ENCODE data around the gene MBNL2.

MBNL2 gene

GRCh38 chr13:97332742-97333141, 110.6 kb downstream of the MBNL2 start:
- H3K4me1 ChIP-seq (ENCODE audit: control extremely low read depth in 1 of 4, control insufficient read depth in 4 of 4, insufficient read depth in 4 of 4, low read length in 3 of 4), result no peaks in the 10 kb centered on the region
- no peaks in the 10 kb centered on the region for H3K27me3 ChIP-seq (replicated peaks in 2 of 5; ENCODE audit: control insufficient read depth in 4 of 5, insufficient read depth in 5 of 5, low read length in 4 of 5)
- no peak overlapping the region for H3K27ac ChIP-seq (ENCODE audit: insufficient read depth in 1 of 2, low read depth in 1 of 2, low read length in 2 of 2, poor library complexity in 1 of 2, severe bottlenecking in 2 of 2)
- H3K36me3 ChIP-seq (ENCODE audit: control insufficient read depth in 4 of 4, insufficient read depth in 4 of 4, low read length in 3 of 4), result peaks cover 2 to 19% (median 7%) of the 10 kb centered on the region in 4 experiments
- no peak overlapping the region for H3K4me3 ChIP-seq (ENCODE audit: control insufficient read depth in 1 of 7, extremely low read depth in 1 of 7, insufficient read depth in 4 of 7, low read depth in 2 of 7, low read length in 6 of 7)
- no peaks in the 10 kb centered on the region for H3K9me3 ChIP-seq (ENCODE audit: control extremely low read depth in 1 of 5, control insufficient read depth in 4 of 5, insufficient read depth in 2 of 5, low read depth in 1 of 5, low read length in 4 of 5)
- DNase-seq, result no peak
- POLR2A ChIA-PET, result interaction anchor here (0.8 kb wide), 1 partner anchor 10 kb away, joined by 3 read pairs; no protein-coding TSS in a partner anchor
- CTCF ChIA-PET, result interaction anchor here (1.4 kb wide), 1 partner anchor 223 kb away, joined by 4 read pairs; no protein-coding TSS in a partner anchor
- 96% methylated on average over 3 of the region's 4 CpGs for WGBS (ENCODE audit: insufficient coverage)

DNA sequence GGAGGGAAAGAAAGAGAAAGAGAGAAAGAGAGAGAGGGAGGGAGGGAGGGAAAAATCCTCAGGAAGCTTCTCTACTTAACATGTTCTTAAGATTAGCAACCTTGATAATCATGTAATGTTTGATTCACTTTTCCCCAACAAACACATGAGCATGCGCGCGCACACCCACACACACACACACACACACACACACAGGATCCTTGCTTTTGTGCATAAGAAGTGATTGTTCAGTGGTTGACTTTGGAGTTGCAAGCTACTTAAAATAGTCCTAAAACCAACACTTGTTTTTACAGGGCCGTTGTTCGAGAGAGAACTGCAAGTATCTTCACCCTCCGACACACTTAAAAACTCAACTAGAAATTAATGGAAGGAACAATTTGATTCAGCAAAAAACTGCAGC, 111.8 kb downstream of the MBNL2 start:
- Histone ChIP-seq H3K4me3 (ENCODE audit: control insufficient read depth in 1 of 7, extremely low read depth in 1 of 7, insufficient read depth in 4 of 7, low read depth in 2 of 7, low read length in 6 of 7) (no peak overlapping the region), H3K9me3 (ENCODE audit: control extremely low read depth in 1 of 5, control insufficient read depth in 4 of 5, insufficient read depth in 2 of 5, low read depth in 1 of 5, low read length in 4 of 5) (no peaks in the 10 kb centered on the region), H3K27ac (ENCODE audit: insufficient read depth in 1 of 2, low read depth in 1 of 2, low read length in 2 of 2, poor library complexity in 1 of 2, severe bottlenecking in 2 of 2) (no peak overlapping the region), H3K4me1 (ENCODE audit: control extremely low read depth in 1 of 4, control insufficient read depth in 4 of 4, insufficient read depth in 4 of 4, low read length in 3 of 4) (no peaks in the 10 kb centered on the region), H3K36me3 (ENCODE audit: control insufficient read depth in 4 of 4, insufficient read depth in 4 of 4, low read length in 3 of 4) (peaks cover 2 to 19% (median 7%) of the 10 kb centered on the region in 4 experiments), H3K27me3 (replicated peaks in 2 of 5; ENCODE audit: control insufficient read depth in 4 of 5, insufficient read depth in 5 of 5, low read length in 4 of 5) (no peaks in the 10 kb centered on the region)
- POLR2A ChIA-PET, result no interaction called here
- WGBS (ENCODE audit: insufficient coverage), result 100% methylated on average over 1 of the region's 6 CpGs
- DNase-seq, result peak in 2 of 3 donors; percentile 20 to 22
- CTCF ChIA-PET, result interaction anchor here (1.1 to 1.4 kb wide), 2 partner anchors 11 to 225 kb away, joined by 3 to 4 read pairs; no protein-coding TSS in a partner anchor

DNA sequence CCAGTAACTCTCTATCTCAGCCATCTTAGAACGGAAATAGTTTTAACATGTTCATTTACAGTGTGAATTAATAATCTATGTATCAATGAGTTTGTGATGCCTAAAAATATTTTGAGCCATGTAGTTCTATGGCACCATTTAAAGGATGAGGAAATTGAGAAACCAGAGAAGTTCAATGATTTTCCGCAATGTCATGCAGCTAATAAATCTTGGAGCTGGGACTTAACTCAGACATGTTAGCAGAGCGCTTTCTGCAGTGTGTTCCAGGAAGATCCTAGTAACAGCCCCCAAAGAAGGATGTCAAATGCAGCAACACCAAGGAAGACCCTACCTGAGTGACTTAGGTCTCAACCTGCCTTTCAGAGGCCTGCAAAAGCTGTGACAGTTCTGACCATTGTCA, 112.6 kb downstream of the MBNL2 start:
- Histone ChIP-seq H3K4me3 (ENCODE audit: control insufficient read depth in 1 of 7, extremely low read depth in 1 of 7, insufficient read depth in 4 of 7, low read depth in 2 of 7, low read length in 6 of 7) (no peak overlapping the region), H3K27me3 (replicated peaks in 2 of 5; ENCODE audit: control insufficient read depth in 4 of 5, insufficient read depth in 5 of 5, low read length in 4 of 5) (no peaks in the 10 kb centered on the region), H3K27ac (ENCODE audit: insufficient read depth in 1 of 2, low read depth in 1 of 2, low read length in 2 of 2, poor library complexity in 1 of 2, severe bottlenecking in 2 of 2) (no peak overlapping the region), H3K36me3 (ENCODE audit: control insufficient read depth in 4 of 4, insufficient read depth in 4 of 4, low read length in 3 of 4) (peaks cover 2 to 19% (median 7%) of the 10 kb centered on the region in 4 experiments), H3K9me3 (ENCODE audit: control extremely low read depth in 1 of 5, control insufficient read depth in 4 of 5, insufficient read depth in 2 of 5, low read depth in 1 of 5, low read length in 4 of 5) (no peaks in the 10 kb centered on the region), H3K4me1 (ENCODE audit: control extremely low read depth in 1 of 4, control insufficient read depth in 4 of 4, insufficient read depth in 4 of 4, low read length in 3 of 4) (no peaks in the 10 kb centered on the region)
- WGBS (ENCODE audit: insufficient coverage), result 86% methylated on average over 2 of the region's 3 CpGs
- POLR2A ChIA-PET, result no interaction called here
- peak in 1 of 3 donors; percentile 28 for DNase-seq
- CTCF ChIA-PET, result interaction anchor here (1.1 kb wide), 1 partner anchor 10 kb away, joined by 3 read pairs; no protein-coding TSS in a partner anchor

GRCh38 chr13:97335488-97336134, 113.5 kb downstream of the MBNL2 start:
- ChIA-PET CTCF (no interaction called here), POLR2A (no interaction called here)
- WGBS (ENCODE audit: insufficient coverage), result 96% methylated on average over 2 of the region's 6 CpGs
- no peak for DNase-seq
- H3K4me1 ChIP-seq (ENCODE audit: control extremely low read depth in 1 of 4, control insufficient read depth in 4 of 4, insufficient read depth in 4 of 4, low read length in 3 of 4), result no peaks in the 10 kb centered on the region
- peaks cover 2 to 19% (median 7%) of the 10 kb centered on the region in 4 experiments for H3K36me3 ChIP-seq (ENCODE audit: control insufficient read depth in 4 of 4, insufficient read depth in 4 of 4, low read length in 3 of 4)
- H3K4me3 ChIP-seq (ENCODE audit: control insufficient read depth in 1 of 7, extremely low read depth in 1 of 7, insufficient read depth in 4 of 7, low read depth in 2 of 7, low read length in 6 of 7), result no peak overlapping the region
- no peaks in the 10 kb centered on the region for H3K9me3 ChIP-seq (ENCODE audit: control extremely low read depth in 1 of 5, control insufficient read depth in 4 of 5, insufficient read depth in 2 of 5, low read depth in 1 of 5, low read length in 4 of 5)
- H3K27ac ChIP-seq (ENCODE audit: insufficient read depth in 1 of 2, low read depth in 1 of 2, low read length in 2 of 2, poor library complexity in 1 of 2, severe bottlenecking in 2 of 2), result no peak overlapping the region
- no peaks in the 10 kb centered on the region for H3K27me3 ChIP-seq (replicated peaks in 2 of 5; ENCODE audit: control insufficient read depth in 4 of 5, insufficient read depth in 5 of 5, low read length in 4 of 5)

DNA sequence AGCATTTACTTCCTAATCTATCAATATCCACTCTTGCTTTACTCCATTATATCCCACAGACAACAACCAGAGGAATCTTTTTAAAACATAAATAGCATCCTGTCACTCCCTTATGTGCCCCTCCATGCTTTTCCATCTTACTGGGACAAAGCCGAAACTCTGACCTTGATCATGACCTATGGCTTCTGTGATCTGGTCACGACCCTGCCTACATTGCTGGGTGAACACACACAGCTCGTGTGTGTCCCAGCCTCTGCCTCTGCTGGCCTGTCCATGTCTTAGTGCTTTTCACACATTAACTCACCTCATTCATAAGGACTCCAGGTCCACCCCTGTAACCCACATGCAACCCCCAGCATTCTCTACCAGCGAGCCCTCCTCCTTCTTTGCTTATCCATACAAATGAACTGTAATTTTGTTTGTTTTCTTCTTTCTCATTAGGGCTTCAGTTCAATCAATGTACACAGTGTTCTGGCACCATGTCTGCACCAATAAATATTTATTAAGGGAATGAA, 115.9 kb downstream of the MBNL2 start:
- Histone ChIP-seq H3K4me1 (ENCODE audit: control extremely low read depth in 1 of 4, control insufficient read depth in 4 of 4, insufficient read depth in 4 of 4, low read length in 3 of 4) (no peaks in the 10 kb centered on the region), H3K27ac (ENCODE audit: insufficient read depth in 1 of 2, low read depth in 1 of 2, low read length in 2 of 2, poor library complexity in 1 of 2, severe bottlenecking in 2 of 2) (no peak overlapping the region), H3K9me3 (ENCODE audit: control extremely low read depth in 1 of 5, control insufficient read depth in 4 of 5, insufficient read depth in 2 of 5, low read depth in 1 of 5, low read length in 4 of 5) (no peaks in the 10 kb centered on the region), H3K36me3 (ENCODE audit: control insufficient read depth in 4 of 4, insufficient read depth in 4 of 4, low read length in 3 of 4) (peaks cover 2 to 21% (median 7%) of the 10 kb centered on the region in 4 experiments), H3K27me3 (replicated peaks in 2 of 5; ENCODE audit: control insufficient read depth in 4 of 5, insufficient read depth in 5 of 5, low read length in 4 of 5) (no peaks in the 10 kb centered on the region), H3K4me3 (ENCODE audit: control insufficient read depth in 1 of 7, extremely low read depth in 1 of 7, insufficient read depth in 4 of 7, low read depth in 2 of 7, low read length in 6 of 7) (no peak overlapping the region)
- POLR2A ChIA-PET, result no interaction called here
- WGBS (ENCODE audit: insufficient coverage), result 98% methylated on average over 3 of the region's 4 CpGs
- CTCF ChIA-PET, result no interaction called here
- no peak for DNase-seq

- Histone ChIP-seq H3K36me3 (ENCODE audit: control insufficient read depth in 4 of 4, insufficient read depth in 4 of 4, low read length in 3 of 4) (peaks cover 2 to 26% (median 8%) of the 10 kb centered on the region in 4 experiments), H3K27me3 (replicated peaks in 2 of 5; ENCODE audit: control insufficient read depth in 4 of 5, insufficient read depth in 5 of 5, low read length in 4 of 5) (no peaks in the 10 kb centered on the region), H3K4me1 (ENCODE audit: control extremely low read depth in 1 of 4, control insufficient read depth in 4 of 4, insufficient read depth in 4 of 4, low read length in 3 of 4) (no peaks in the 10 kb centered on the region), H3K27ac (ENCODE audit: insufficient read depth in 1 of 2, low read depth in 1 of 2, low read length in 2 of 2, poor library complexity in 1 of 2, severe bottlenecking in 2 of 2) (no peak overlapping the region), H3K4me3 (ENCODE audit: control insufficient read depth in 1 of 7, extremely low read depth in 1 of 7, insufficient read depth in 4 of 7, low read depth in 2 of 7, low read length in 6 of 7) (no peak overlapping the region), H3K9me3 (ENCODE audit: control extremely low read depth in 1 of 5, control insufficient read depth in 4 of 5, insufficient read depth in 2 of 5, low read depth in 1 of 5, low read length in 4 of 5) (no peaks in the 10 kb centered on the region)
- ChIA-PET POLR2A (no interaction called here), CTCF (no interaction called here)
- 96% methylated on average over 14 of the region's 16 CpGs for WGBS (ENCODE audit: insufficient coverage)
- no peak for DNase-seq
These were observed 116.4 kb downstream of the MBNL2 start for GRCh38 chr13:97338571-97338970.
